ENCODE data around the gene LRP4. TPM values are rescaled to one million over a fixed set of nuclear protein-coding genes. Genes with fewer than 3 reads are reported as not detected.
A peak's percentile ranks its signal among the peaks of the same experiment; 100 is the strongest.

The LRP4 gene
- total RNA-seq, 1 experiment from 2014 or later: 11.6 TPM

- Histone ChIP-seq H3K23ac (ENCODE audit: insufficient read length, low read depth, low read length) (no peak overlapping the region), H3K27me3 (ENCODE audit: insufficient read depth, low read length) (no peaks in the 10 kb centered on the region), H3K27ac (ENCODE audit: insufficient read length, low read depth, low read length) (no peak overlapping the region), H3K9me3 (ENCODE audit: control insufficient read depth, low read depth, low read length) (no peaks in the 10 kb centered on the region), H3T11ph (ENCODE audit: low read length) (no peak overlapping the region), H4K5ac (ENCODE audit: insufficient read length, low read depth, low read length) (no peak overlapping the region), H2BK5ac (ENCODE audit: insufficient read length, low read length) (no peak overlapping the region), H4K20me1 (ENCODE audit: control insufficient read depth, insufficient read depth, insufficient read length) (no peaks in the 10 kb centered on the region), H2AFZ (ENCODE audit: low read length) (no peak overlapping the region), H2BK15ac (ENCODE audit: low read depth, low read length) (no peak overlapping the region), H2AK5ac (ENCODE audit: insufficient read length, low read length) (no peak overlapping the region), H3K4me2 (ENCODE audit: insufficient read depth, insufficient read length, low read length) (no peak overlapping the region), H3K4me1 (ENCODE audit: insufficient read depth, low read length) (no peaks in the 10 kb centered on the region), H4K91ac (ENCODE audit: insufficient read length, low read depth, low read length) (no peak overlapping the region), H2BK12ac (ENCODE audit: insufficient read length, low read depth, low read length) (no peak overlapping the region), H2BK120ac (ENCODE audit: low read depth, low read length, poor library complexity, severe bottlenecking) (no peak overlapping the region), H3K23me2 (ENCODE audit: insufficient read length, low read depth, low read length, poor library complexity, severe bottlenecking) (peaks cover 2% of the 10 kb centered on the region), H4K8ac (replicated peaks; ENCODE audit: insufficient read length, low read depth, low read length) (no peak overlapping the region), H3K14ac (ENCODE audit: insufficient read depth, low read length) (no peak overlapping the region), H3K79me2 (ENCODE audit: insufficient read depth, low read length) (0 out of 2 replicates have a peak, but pooled peaks cover 2% of the 10 kb centered on the region), H3K4ac (ENCODE audit: low read depth, low read length) (no peak overlapping the region), H3K56ac (ENCODE audit: insufficient read length, low read depth, low read length) (no peak overlapping the region), H2BK20ac (ENCODE audit: low read depth, low read length, poor library complexity, severe bottlenecking) (no peak overlapping the region), H3K9ac (ENCODE audit: extremely low read depth, insufficient read length, low read length) (no peak overlapping the region), H3K79me1 (ENCODE audit: insufficient read depth, low read depth, low read length, poor library complexity, severe bottlenecking) (no peaks in the 10 kb centered on the region), H3K18ac (ENCODE audit: insufficient read length, low read depth, low read length) (no peak overlapping the region)
- Mint-ChIP-seq H3K9me3 (no peaks in the 10 kb centered on the region), H3K27me3 (ENCODE audit: low read depth) (no peaks in the 10 kb centered on the region), H3K4me3 (no peak overlapping the region), H3K4me1 (peaks cover 9 to 21% of the 10 kb centered on the region in 2 experiments), H3K27ac (peak overlapping the region in 2 of 3 experiments; percentile 4 to 13; a peak in 2 of 7 replicates), H3K36me3 (ENCODE audit: insufficient read depth in 1 of 3, low read depth in 3 of 3) (peaks cover 0 to 2% (median 0%) of the 10 kb centered on the region in 3 experiments; a peak in 2 of 7 replicates)
- TF ChIP-seq CTCF (conservative IDR thresholded peaks at IDR 0.05): no peak
- no peak for DNase-seq
- WGBS (ENCODE audit: extremely low coverage, insufficient read length, low lambda C conversion rate): 100% methylated on average over 3 of the region's 5 CpGs
Observed at GRCh38 chr11:46953093-46953492, 34.7 kb upstream of the LRP4 start.
